DMS53 treated with DMSO at 0.1 percent for 48 hours (cell line): ENCODE data around the gene SCUBE3.

Source experiments
- DNase-seq: peaks from one replicate; lab custom pipeline; 2025; ENCODE audit not compliant: unreplicated experiment; lab: John Stamatoyannopoulos, UW

Gene SCUBE3

GRCh38 chr6:35297601-35298481 lies 84.1 kb downstream of the SCUBE3 start, which contains the start of gene DEF6:
DEF6 (plus strand) TSS chr6:35297818; CDS start chr6:35297857, 39 bp downstream.
- DNase-seq: peak; percentile 81

GRCh38 chr6:35298625-35299140 lies 84.9 kb downstream of the SCUBE3 start:
- no peak for DNase-seq

DNA sequence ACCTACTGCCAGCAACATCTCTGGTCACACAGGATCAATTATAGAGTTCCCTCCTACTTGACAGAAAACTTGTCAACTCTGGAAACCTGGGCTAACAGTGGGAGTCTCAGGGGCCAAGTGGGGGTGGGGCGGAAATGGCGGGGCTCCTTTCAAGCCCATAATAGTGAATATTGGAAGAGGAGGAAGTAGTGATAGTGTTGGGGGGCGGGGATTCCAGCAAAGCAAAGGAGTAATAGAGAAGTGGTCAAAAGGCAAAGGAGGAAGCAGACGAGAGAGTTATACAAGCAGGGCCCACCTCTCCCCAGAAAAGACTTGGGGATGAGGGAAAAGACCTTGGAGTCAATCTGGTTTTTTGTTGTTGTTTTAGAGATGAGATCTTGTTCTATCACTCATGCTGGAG lies 85.9 kb downstream of the SCUBE3 start:
- DNase-seq: no peak

GRCh38 chr6:35300848-35301247 lies 87.1 kb downstream of the SCUBE3 start:
- DNase-seq: no peak
